Astrocyte (in vitro differentiated cells and primary cell): ENCODE measurements around the gene RAB37. TPM values are rescaled to one million over a fixed set of nuclear protein-coding genes. Genes with fewer than 3 reads are reported as not detected.

Experiments
- DNase-seq: peaks from one replicate; pipeline ENCODE4 v3.0.0-alpha.2; 2010; ENCODE audit warnings: low read depth
- FAIRE-seq: peaks from 2 replicates; lab custom pipeline; 2011; peaks lifted over from hg19 to GRCh38; lab: Jason Lieb, UNC
- H2AFZ ChIP-seq: 2 replicates; pipeline ENCODE4 v1.6.0; 2012; ENCODE audit warnings: low read depth, low read length, inconsistent platforms
- H3K27ac ChIP-seq: 2 replicates; pipeline ENCODE4 v1.5.1; 2011; ENCODE audit warnings: low read depth, low read length, inconsistent platforms
- H3K27me3 ChIP-seq: 2 replicates; pipeline ENCODE4 v1.6.0; 2011; ENCODE audit warnings: low read length, inconsistent platforms; ENCODE audit not compliant: insufficient read depth
- H3K36me3 ChIP-seq: 2 replicates; pipeline ENCODE4 v1.5.1; 2011; ENCODE audit warnings: low read length, inconsistent platforms; ENCODE audit not compliant: insufficient read depth
- H3K4me1 ChIP-seq: 2 replicates; pipeline ENCODE4 v1.5.1; 2011; ENCODE audit warnings: low read length, inconsistent platforms; ENCODE audit not compliant: insufficient read depth
- H3K4me2 ChIP-seq: 2 replicates; pipeline ENCODE4 v1.6.0; 2012; ENCODE audit warnings: low read length, inconsistent platforms
- H3K4me3 ChIP-seq: 2 replicates; pipeline ENCODE4 v1.5.1; 2011; ENCODE audit warnings: low read depth, mild to moderate bottlenecking, low read length, inconsistent platforms; ENCODE audit not compliant: insufficient read depth
- H3K79me2 ChIP-seq: 2 replicates; pipeline ENCODE4 v1.6.0; 2012; ENCODE audit warnings: mild to moderate bottlenecking, low read length, inconsistent platforms; ENCODE audit not compliant: insufficient read depth
- H3K9ac ChIP-seq: 2 replicates; pipeline ENCODE4 v1.6.0; 2012; ENCODE audit warnings: mild to moderate bottlenecking, low read length, inconsistent platforms
- H3K9me3 ChIP-seq: 2 replicates; pipeline ENCODE4 v1.5.1; 2012; ENCODE audit warnings: low read depth, mild to moderate bottlenecking, low read length, inconsistent platforms; ENCODE audit not compliant: insufficient read depth
- H4K20me1 ChIP-seq: 2 replicates; pipeline ENCODE4 v1.6.0; 2012; ENCODE audit warnings: low read length, inconsistent platforms; ENCODE audit not compliant: insufficient read depth
- H3K27ac Mint-ChIP-seq: one replicate; pipeline ENCODE4 v1.8.0; 2021; ENCODE audit warnings: mild to moderate bottlenecking, mixed read lengths; ENCODE audit not compliant: unreplicated experiment
- H3K27me3 Mint-ChIP-seq: one replicate; pipeline ENCODE4 v1.8.0; 2021; ENCODE audit warnings: low read depth, mixed read lengths; ENCODE audit not compliant: unreplicated experiment
- H3K36me3 Mint-ChIP-seq: one replicate; pipeline ENCODE4 v1.8.0; 2021; ENCODE audit warnings: low read depth, mixed read lengths; ENCODE audit not compliant: unreplicated experiment
- H3K4me1 Mint-ChIP-seq: one replicate; pipeline ENCODE4 v1.8.0; 2021; ENCODE audit warnings: low read depth, mixed read lengths; ENCODE audit not compliant: unreplicated experiment
- H3K4me3 Mint-ChIP-seq: one replicate; pipeline ENCODE4 v1.8.0; 2021; ENCODE audit warnings: mild to moderate bottlenecking, moderate library complexity, mixed read lengths; ENCODE audit not compliant: unreplicated experiment
- H3K9me3 Mint-ChIP-seq: one replicate; pipeline ENCODE4 v1.8.0; 2021; ENCODE audit warnings: mild to moderate bottlenecking, mixed read lengths; ENCODE audit not compliant: unreplicated experiment
- EZH2 ChIP-seq: IDR thresholded peaks from 2 replicates; pipeline ENCODE4 v1.6.1; 2012; ENCODE audit warnings: mild to moderate bottlenecking, low read length, inconsistent platforms; ENCODE audit not compliant: insufficient read depth
- total RNA-seq: library from RNA; stranded (reverse); gene quantifications from 2 replicates; pipeline ENCODE4 v1.2.1, GENCODE V29; 2021
- TF ChIP-seq, protein P1 (sequence below): IDR thresholded peaks from 2 replicates; pipeline ENCODE4 v1.5.1; 2011; ENCODE audit warnings: low read depth, mild to moderate bottlenecking, inconsistent platforms, low read length, moderate library complexity; ENCODE audit not compliant: insufficient read depth

Gene RAB37
- total RNA-seq, 1 donor from 2014 or later = 0.77 TPM

GRCh38 chr17:74773871-74774286, 36.8 kb downstream of the RAB37 start:
- Histone ChIP-seq H3K4me1 (peaks cover 20% of the 10 kb centered on the region), H3K79me2 (peaks cover 42% of the 10 kb centered on the region), H2AFZ (no peak overlapping the region), H3K27ac (no peak overlapping the region), H3K9me3 (no peaks in the 10 kb centered on the region), H3K9ac (no peak overlapping the region), H3K4me3 (no peak overlapping the region), H3K4me2 (peak overlapping the region; percentile 73), H3K36me3 (peaks cover 23% of the 10 kb centered on the region), H4K20me1 (peaks cover 62% of the 10 kb centered on the region), H3K27me3 (no peaks in the 10 kb centered on the region)
- H3K36me3 Mint-ChIP-seq = peaks cover 19% of the 10 kb centered on the region
- H3K4me1 Mint-ChIP-seq = peaks cover 27% of the 10 kb centered on the region
- no peak for FAIRE-seq
- no peak for TF ChIP-seq EZH2
- TF ChIP-seq, protein P1, sequence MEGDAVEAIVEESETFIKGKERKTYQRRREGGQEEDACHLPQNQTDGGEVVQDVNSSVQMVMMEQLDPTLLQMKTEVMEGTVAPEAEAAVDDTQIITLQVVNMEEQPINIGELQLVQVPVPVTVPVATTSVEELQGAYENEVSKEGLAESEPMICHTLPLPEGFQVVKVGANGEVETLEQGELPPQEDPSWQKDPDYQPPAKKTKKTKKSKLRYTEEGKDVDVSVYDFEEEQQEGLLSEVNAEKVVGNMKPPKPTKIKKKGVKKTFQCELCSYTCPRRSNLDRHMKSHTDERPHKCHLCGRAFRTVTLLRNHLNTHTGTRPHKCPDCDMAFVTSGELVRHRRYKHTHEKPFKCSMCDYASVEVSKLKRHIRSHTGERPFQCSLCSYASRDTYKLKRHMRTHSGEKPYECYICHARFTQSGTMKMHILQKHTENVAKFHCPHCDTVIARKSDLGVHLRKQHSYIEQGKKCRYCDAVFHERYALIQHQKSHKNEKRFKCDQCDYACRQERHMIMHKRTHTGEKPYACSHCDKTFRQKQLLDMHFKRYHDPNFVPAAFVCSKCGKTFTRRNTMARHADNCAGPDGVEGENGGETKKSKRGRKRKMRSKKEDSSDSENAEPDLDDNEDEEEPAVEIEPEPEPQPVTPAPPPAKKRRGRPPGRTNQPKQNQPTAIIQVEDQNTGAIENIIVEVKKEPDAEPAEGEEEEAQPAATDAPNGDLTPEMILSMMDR = no peak
- H3K27ac Mint-ChIP-seq = peak overlapping the region; percentile 83
- no peaks in the 10 kb centered on the region for H3K27me3 Mint-ChIP-seq
- no peaks in the 10 kb centered on the region for H3K9me3 Mint-ChIP-seq
- peak overlapping the region; percentile 79 for H3K4me3 Mint-ChIP-seq
- DNase-seq = peak; percentile 53

DNA sequence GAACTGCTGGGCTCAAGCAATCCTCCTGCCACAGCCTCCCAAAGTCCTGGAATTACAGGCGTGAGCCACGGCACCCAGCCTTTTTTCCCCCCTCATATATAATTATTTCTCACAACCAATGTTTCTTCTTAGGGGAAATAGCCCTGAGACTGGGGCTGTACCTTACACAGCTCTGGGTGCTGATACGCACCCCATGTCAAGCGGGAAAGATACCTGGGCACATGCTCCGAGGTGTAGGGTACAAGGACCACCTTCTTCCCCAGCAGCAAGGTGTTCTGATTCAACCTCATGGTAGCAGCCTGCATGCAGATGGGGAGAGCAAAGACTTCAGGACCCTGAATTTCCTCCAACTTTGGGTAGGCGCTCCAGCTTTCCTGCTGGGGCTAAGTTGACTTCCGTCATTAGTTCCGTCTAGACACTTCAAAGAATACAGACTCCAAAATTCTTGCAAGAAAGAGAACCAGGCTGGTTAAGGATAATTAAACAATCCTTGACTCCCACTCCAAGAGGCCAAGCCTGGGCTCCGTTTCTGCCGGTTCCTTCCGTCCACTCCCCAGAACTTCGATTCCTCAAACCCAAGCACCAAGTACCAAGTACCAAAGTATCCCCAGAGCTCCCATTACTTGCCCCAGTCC, 38.5 kb downstream of the RAB37 start:
- no peak for TF ChIP-seq EZH2
- TF ChIP-seq, protein P1 = no peak
- H3K9me3 ChIP-seq = no peaks in the 10 kb centered on the region
- peaks cover 48% of the 10 kb centered on the region for H3K79me2 ChIP-seq
- H4K20me1 ChIP-seq = peaks cover 69% of the 10 kb centered on the region
- no peaks in the 10 kb centered on the region for H3K27me3 Mint-ChIP-seq
- H3K4me3 ChIP-seq = peak overlapping the region; percentile 88
- no peak for DNase-seq
- no peaks in the 10 kb centered on the region for H3K27me3 ChIP-seq
- peaks cover 27% of the 10 kb centered on the region for H3K36me3 ChIP-seq
- peak overlapping the region; percentile 99 for H3K4me3 Mint-ChIP-seq
- H3K27ac ChIP-seq = peak overlapping the region; percentile 66
- peak overlapping the region; percentile 94 for H3K27ac Mint-ChIP-seq
- H2AFZ ChIP-seq = peak overlapping the region; percentile 76
- peaks cover 29% of the 10 kb centered on the region for H3K4me1 Mint-ChIP-seq
- no peak for FAIRE-seq
- H3K9ac ChIP-seq = peak overlapping the region; percentile 89
- H3K36me3 Mint-ChIP-seq = peaks cover 21% of the 10 kb centered on the region
- no peaks in the 10 kb centered on the region for H3K9me3 Mint-ChIP-seq
- H3K4me2 ChIP-seq = peak overlapping the region; percentile 99
- peaks cover 20% of the 10 kb centered on the region for H3K4me1 ChIP-seq
